PFSK-1 (cell line): ENCODE data around the gene TCTA.

ENCODE experiments used
- POLR2AphosphoS5 ChIP-seq: IDR thresholded peaks from 2 replicates; pipeline ENCODE4 v1.6.1; 2012; ENCODE audit warnings: low read depth, mild to moderate bottlenecking, control low read depth, low read length, moderate library complexity
- SIN3A ChIP-seq: IDR thresholded peaks from 2 replicates; pipeline ENCODE4 v1.6.1; 2012; ENCODE audit warnings: mild to moderate bottlenecking, low read length, moderate library complexity, borderline replicate concordance; ENCODE audit not compliant: insufficient read depth
- TAF1 ChIP-seq: IDR thresholded peaks from 2 replicates; pipeline ENCODE4 v1.6.1; 2012; ENCODE audit warnings: low read length, control low read depth, borderline replicate concordance; ENCODE audit not compliant: insufficient read depth
- TF ChIP-seq, protein P1 (sequence below), 2 experiments: IDR thresholded peaks; 2 replicates each; pipeline versions ENCODE4 v1.6.1 to v1.8.0; 2011 to 2012; ENCODE audit warnings: low read depth in 2 of 2, low read length in 2 of 2, control low read depth in 1 of 2, inconsistent platforms in 1 of 2, mild to moderate bottlenecking in 1 of 2, moderate library complexity in 1 of 2; ENCODE audit not compliant: insufficient read depth in 1 of 2

DNA sequence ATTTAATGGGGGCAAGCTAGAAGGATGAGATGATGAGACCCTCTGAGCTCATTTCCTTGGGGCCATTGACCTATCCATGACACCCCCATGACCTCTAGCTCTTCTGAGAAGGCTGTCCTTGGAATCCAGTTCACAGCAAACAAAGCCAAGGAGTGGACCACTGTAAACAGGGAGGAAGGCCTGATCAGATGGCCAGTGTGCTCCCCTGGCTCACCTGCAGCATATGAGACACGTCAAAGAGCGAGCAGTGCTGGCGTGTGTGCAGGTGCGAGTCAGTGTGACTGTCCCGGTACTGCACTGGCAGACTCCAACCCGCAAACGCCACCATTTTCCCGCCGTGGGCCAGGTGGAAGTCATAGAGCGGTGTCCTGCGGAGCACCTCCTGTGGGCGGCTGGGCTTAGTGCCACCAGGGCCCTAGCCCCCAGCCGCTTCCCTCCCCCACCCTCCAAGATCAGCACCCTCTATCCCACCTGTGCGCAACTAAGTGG, 9.7 kb downstream of the TCTA start:
- TF ChIP-seq POLR2AphosphoS5 (no peak), TAF1 (no peak), SIN3A (no peak)
- TF ChIP-seq, protein P1, sequence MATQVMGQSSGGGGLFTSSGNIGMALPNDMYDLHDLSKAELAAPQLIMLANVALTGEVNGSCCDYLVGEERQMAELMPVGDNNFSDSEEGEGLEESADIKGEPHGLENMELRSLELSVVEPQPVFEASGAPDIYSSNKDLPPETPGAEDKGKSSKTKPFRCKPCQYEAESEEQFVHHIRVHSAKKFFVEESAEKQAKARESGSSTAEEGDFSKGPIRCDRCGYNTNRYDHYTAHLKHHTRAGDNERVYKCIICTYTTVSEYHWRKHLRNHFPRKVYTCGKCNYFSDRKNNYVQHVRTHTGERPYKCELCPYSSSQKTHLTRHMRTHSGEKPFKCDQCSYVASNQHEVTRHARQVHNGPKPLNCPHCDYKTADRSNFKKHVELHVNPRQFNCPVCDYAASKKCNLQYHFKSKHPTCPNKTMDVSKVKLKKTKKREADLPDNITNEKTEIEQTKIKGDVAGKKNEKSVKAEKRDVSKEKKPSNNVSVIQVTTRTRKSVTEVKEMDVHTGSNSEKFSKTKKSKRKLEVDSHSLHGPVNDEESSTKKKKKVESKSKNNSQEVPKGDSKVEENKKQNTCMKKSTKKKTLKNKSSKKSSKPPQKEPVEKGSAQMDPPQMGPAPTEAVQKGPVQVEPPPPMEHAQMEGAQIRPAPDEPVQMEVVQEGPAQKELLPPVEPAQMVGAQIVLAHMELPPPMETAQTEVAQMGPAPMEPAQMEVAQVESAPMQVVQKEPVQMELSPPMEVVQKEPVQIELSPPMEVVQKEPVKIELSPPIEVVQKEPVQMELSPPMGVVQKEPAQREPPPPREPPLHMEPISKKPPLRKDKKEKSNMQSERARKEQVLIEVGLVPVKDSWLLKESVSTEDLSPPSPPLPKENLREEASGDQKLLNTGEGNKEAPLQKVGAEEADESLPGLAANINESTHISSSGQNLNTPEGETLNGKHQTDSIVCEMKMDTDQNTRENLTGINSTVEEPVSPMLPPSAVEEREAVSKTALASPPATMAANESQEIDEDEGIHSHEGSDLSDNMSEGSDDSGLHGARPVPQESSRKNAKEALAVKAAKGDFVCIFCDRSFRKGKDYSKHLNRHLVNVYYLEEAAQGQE (IDR thresholded peaks at IDR 0.05; ENCODE audit: insufficient read depth in 1 of 2, low read depth in 2 of 2, low read length in 2 of 2), result no peak
